ENCODE measurements around the gene GAS2.

Gene GAS2

DNA sequence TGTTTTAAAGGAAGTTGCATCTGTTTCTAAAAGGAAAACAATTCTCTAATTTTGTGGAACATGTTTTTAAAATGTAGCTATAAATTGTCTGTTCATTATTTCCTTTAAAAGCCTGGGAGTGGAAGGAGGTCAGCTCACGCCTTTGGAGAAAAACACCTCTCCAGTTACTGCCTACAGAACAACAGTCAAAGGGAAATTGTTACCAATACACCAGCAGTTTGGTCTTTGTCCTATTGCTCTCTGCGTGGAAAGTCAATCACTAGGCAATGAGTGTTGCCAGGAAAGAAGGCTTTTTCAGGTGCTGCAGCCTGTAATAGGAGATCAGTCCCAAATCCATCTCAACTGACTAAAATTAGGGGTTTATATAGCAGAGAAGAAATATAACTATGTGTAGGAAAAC is 141.0 kb downstream of the GAS2 start:
- TF ChIP-seq, protein P1, sequence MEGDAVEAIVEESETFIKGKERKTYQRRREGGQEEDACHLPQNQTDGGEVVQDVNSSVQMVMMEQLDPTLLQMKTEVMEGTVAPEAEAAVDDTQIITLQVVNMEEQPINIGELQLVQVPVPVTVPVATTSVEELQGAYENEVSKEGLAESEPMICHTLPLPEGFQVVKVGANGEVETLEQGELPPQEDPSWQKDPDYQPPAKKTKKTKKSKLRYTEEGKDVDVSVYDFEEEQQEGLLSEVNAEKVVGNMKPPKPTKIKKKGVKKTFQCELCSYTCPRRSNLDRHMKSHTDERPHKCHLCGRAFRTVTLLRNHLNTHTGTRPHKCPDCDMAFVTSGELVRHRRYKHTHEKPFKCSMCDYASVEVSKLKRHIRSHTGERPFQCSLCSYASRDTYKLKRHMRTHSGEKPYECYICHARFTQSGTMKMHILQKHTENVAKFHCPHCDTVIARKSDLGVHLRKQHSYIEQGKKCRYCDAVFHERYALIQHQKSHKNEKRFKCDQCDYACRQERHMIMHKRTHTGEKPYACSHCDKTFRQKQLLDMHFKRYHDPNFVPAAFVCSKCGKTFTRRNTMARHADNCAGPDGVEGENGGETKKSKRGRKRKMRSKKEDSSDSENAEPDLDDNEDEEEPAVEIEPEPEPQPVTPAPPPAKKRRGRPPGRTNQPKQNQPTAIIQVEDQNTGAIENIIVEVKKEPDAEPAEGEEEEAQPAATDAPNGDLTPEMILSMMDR (IDR thresholded peaks at IDR 0.05; ENCODE audit: insufficient read depth, low read depth, low read length, missing control alignments) = no peak
- DNase-seq (ENCODE audit: low read depth) = no peak
- no peak overlapping the region for H3K4me3 ChIP-seq (ENCODE audit: low read depth, low read length)

DNA sequence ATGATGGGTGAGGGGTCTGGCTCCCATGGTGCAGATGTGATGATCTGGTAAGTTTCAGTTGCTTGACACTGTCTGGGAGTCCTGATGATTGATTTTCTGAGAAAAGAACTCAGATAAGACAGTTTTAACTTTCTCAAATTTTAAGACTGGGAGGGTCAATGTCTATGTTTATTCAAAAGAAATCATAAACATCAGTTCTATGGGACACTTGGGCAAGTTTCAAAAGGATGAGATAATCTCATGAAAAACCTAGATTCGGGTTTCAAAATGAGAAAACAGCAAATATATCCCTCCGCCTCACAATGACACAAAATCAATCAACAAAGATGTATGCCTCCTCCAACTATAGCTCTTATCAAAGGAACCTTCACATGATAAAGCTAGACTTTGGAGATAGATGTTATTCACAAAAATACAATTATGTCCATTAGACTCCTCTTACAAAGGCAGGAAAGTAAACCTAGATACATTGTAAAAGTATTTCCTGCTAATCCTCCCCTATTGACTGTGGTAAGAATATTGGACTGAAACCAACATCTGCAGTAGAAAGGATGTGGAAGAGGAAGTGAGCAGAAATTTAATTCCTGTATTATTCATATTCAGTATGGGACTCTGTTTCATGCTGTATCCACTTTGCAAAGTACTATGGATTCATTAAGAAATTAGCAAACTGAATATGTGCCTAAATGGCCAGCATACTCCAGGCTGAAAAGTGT is 141.6 kb downstream of the GAS2 start:
- DNase-seq (ENCODE audit: low read depth) = peak; percentile 28
- no peak overlapping the region for H3K4me3 ChIP-seq (ENCODE audit: low read depth, low read length)
- TF ChIP-seq, protein P1 (IDR thresholded peaks at IDR 0.05; ENCODE audit: insufficient read depth, low read depth, low read length, missing control alignments) = no peak

DNA sequence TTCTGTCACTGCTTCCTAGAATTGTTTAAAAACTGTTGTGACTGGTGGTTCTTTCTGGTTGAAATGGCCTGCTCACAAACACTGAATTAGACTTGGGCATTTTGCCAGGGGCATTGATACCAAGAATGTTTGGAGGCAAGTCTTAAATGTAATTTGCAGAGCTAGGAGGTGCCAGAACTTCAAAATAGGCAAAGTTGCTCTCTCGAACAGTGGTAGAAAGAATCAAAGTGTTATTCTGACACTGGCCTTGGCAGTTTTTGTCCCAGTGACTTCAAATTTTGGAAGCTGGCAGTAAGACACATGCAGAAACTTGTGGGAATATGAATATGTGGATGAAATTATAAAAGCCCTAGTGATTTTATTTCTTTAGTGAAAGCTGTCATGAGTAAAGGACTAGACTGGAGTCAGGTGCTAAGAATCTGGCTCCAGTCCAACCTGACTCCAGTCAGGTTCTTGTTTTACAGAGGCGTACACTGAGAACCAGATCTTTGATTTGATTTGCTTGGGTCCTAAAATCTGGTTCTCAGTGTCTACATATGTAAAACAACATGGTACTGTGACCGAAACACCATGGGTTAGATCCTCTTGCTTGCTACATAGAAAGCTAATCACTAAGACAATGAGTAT is 142.3 kb downstream of the GAS2 start:
- TF ChIP-seq, protein P1 (IDR thresholded peaks at IDR 0.05; ENCODE audit: insufficient read depth, low read depth, low read length, missing control alignments) = no peak
- H3K4me3 ChIP-seq (ENCODE audit: low read depth, low read length) = no peak overlapping the region
- DNase-seq (ENCODE audit: low read depth) = peak; percentile 26

DNA sequence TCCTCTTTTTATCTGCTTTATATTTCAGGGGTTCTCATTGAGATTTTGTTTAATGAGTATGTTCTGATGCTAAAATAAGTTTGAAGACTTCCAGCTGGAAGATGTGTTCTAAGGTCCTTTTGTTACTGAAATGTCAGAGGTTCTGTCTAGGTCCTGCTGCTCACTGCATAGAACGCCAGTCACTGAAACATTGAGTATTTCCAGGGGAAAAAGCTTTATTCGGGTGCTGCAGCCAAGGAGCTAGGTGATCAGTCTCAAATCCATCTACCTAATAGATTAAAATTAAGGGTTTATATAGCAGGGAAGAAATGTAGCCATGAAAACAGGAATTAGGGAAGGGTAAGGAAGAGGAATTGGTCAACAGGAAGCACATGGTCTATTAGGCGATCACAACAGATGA is 143.5 kb downstream of the GAS2 start:
- no peak overlapping the region for H3K4me3 ChIP-seq (ENCODE audit: low read depth, low read length)
- no peak for DNase-seq (ENCODE audit: low read depth)
- TF ChIP-seq, protein P1 (IDR thresholded peaks at IDR 0.05; ENCODE audit: insufficient read depth, low read depth, low read length, missing control alignments) = no peak

DNA sequence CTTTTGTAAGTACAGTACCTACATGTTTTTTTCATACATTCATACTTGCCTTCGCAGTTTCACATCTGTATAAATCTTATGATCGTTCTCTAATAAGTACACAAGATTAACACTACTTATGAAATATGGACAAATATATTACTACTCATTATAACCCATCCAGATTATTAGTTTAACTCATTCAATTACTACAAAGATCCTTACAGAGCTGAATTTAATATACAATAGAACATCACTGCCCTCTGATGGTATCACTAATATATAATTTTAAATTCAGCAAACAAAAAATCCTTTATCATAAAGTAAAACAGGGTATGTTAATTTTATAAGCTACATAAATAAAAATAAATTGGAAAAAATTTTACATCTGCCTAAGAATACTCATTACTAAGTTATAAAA is 155.8 kb downstream of the GAS2 start:
- no peak overlapping the region for H3K4me3 ChIP-seq (ENCODE audit: low read depth, low read length)
- DNase-seq (ENCODE audit: low read depth) = no peak
- TF ChIP-seq, protein P1 (IDR thresholded peaks at IDR 0.05; ENCODE audit: insufficient read depth, low read depth, low read length, missing control alignments) = no peak

DNA sequence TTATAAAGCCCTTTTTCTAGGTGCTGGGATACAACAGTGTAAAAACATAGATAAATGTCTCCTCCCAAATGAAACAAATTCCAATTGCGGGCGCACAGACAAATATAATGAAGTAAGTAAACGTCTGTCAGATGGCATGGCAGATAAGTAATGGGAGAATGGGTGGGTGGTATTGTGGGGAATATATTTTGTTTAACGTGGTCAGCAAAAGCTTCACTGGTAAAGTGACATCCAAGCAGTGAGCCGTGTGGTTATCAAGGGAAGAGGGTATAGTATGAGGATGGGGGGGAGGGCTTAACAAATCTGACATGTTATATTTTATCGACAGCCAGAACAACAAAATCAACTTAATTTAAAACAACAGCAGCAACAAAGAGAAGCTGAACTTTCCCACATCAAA is 162.0 kb downstream of the GAS2 start:
- peak overlapping the region; percentile 98 for H3K4me3 ChIP-seq (ENCODE audit: low read depth, low read length)

More for the DNA sequence above, 162.0 kb downstream of the GAS2 start:
- DNase-seq (ENCODE audit: low read depth) = peak; percentile 14
- TF ChIP-seq, protein P1 (IDR thresholded peaks at IDR 0.05; ENCODE audit: insufficient read depth, low read depth, low read length, missing control alignments) = no peak
